Adipose tissue (tissue), 3 donors: ENCODE results near the gene BRINP3. TPM values are rescaled to one million over a fixed set of nuclear protein-coding genes. Genes with fewer than 3 reads are reported as not detected.

Source experiments
- H3K27ac ChIP-seq: one replicate; pipeline ENCODE4 v1.5.1; 2013; ENCODE audit warnings: low read depth, low read length
- WGBS, 3 donors: extraction: QIAGEN DNeasy Blood & Tissue Kit; methylation state at CpG; one replicate each; pipeline ENCODE4 v1.1.7; 2013; 5-methylcytosine and 5-hydroxymethylcytosine counted together
- polyA plus RNA-seq, 3 donors: library from polyadenylated mRNA; stranded (reverse); fragments of 200-250 nt; gene quantifications; one replicate each; pipeline ENCODE4 v1.2.3, GENCODE V29; 2013
- donor health status: healthy with polysubstance abuse.
- donor health status: Bipolar disorder and iron deficiency.
- donor health status: healthy.

The BRINP3 gene
- polyA plus RNA-seq, 3 donors = 0.07 to 0.11 (median 0.10) TPM

DNA sequence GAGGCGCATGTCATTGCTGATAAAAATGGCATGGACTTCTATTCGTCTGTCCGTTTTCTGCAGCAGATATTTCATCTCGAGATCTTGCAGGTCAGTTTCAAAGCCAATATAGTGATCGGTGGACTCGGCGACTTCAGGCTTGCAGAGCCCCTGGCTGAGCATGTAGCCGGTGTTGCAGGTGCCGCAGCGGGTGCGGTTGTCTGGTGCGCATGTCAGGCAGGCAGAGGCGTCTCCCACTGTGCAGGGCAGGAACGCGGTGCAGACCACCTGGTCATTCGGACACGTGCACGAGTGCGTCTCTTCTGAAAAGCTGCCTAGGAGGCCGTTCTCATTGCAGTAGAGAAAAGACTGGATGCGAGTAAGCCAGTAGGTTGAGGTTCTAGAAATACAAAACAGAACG is 378.9 kb downstream of the BRINP3 start:
- WGBS, 3 donors = 85 to 94% (median 92%) methylated on average over 22 of the region's 22 CpGs

DNA sequence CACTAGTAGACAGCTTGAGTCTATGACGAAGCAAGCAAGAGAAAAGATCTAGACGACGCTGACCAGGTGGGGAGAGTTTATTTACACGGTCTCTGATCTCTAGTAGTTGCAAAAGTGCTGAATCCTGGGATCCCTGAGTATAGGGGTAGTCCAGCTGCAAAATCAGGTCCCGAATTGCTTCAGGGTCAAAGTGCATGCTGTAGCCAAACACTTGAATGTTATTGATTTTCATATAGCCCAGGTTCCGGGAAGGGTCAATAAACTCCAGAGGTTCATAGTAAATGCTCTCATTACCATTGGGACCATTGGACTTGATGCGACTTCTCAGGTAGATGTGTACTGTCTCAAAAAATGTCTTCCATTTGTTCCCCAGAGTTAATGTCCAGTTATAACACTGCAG is 379.6 kb downstream of the BRINP3 start:
- 82 to 84% (median 83%) methylated on average over 7 of the region's 7 CpGs for WGBS, 3 donors
- no peak overlapping the region for H3K27ac ChIP-seq

More for the DNA sequence above, 378.9 kb downstream of the BRINP3 start:
- H3K27ac ChIP-seq = no peak overlapping the region

DNA sequence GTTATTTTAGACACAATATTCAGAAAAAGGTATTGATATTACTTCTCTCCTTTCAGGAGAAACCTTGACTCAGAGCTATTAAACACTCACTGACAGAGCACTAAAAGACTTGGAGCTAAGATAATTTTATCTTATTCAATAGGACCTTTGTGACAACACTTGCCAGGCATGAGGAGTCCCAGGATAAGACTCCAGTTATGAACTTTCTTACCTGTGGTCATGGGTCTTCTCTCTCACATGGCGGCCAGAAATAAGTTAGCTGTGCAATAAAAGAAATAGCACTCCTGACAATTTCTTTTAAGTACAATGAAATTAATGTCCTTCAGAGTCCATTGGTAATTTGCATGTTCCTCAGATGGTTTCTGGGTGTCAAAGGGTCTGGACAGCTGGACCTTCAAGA is 382.1 kb downstream of the BRINP3 start:
- 90 to 97% (median 93%) methylated on average over 1 of the region's 1 CpG for WGBS, 3 donors
- H3K27ac ChIP-seq = no peak overlapping the region

DNA sequence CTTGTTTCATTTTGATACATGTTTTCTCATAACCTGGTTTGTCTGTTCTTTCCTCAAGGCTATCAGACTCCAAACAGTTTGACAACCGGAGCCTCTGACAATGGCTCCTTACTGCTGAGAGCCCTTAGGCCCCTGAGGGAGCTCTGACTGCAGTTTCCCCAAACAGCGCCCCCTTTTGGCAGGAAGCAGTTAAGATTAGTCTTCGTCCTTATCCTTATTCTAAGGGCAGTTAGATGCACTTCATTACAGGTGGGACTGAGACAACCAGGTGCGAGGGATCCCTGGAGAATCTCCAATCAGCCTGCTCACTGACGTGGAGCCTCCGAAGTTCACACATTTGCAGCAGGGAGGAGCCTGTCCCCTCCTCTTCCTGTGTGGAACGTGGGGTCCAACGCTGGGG is 393.1 kb downstream of the BRINP3 start:
- H3K27ac ChIP-seq = no peak overlapping the region
- 59 to 63% (median 63%) methylated on average over 8 of the region's 8 CpGs for WGBS, 3 donors

DNA sequence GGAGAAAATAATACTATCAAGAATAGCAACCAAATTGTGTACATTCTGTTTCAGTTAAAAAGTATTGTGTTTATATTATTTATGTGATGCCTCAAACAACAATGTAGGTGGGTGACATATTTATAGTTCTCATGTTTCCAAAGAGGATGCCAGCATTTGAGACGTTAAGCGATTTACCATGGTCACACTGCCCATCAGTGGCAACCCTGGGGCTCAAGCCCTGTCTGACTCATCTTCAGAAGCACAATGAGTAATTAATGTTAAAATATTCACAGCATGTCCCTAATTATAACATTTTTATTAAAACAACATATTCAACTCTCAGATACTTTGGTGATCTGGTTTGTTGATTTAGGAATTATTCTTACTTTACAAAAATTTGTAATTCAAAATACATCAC is 409.4 kb downstream of the BRINP3 start:
- H3K27ac ChIP-seq = no peak overlapping the region
- WGBS, 3 donors = 67 to 81% (median 77%) methylated on average over 2 of the region's 2 CpGs

DNA sequence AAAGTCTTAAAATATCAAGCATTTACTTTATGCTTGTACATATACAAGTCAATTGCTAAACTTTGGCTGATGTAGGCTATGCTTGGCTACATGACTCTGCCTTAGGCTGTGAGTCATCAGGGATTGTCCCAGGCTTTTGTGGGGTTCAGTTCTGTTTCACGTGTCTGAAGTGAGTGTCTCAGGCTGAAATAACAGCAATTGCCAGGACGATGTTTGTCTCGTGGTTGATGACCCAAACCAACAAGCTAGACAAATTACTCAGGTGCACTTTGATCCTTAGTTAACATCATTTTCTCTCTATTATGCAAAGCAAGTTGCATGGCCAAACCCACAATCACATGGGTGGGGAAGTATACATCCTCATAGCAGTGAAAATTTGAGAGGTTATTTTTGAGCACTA is 410.1 kb downstream of the BRINP3 start:
- 67 to 77% (median 72%) methylated on average over 3 of the region's 3 CpGs for WGBS, 3 donors
- H3K27ac ChIP-seq = no peak overlapping the region

DNA sequence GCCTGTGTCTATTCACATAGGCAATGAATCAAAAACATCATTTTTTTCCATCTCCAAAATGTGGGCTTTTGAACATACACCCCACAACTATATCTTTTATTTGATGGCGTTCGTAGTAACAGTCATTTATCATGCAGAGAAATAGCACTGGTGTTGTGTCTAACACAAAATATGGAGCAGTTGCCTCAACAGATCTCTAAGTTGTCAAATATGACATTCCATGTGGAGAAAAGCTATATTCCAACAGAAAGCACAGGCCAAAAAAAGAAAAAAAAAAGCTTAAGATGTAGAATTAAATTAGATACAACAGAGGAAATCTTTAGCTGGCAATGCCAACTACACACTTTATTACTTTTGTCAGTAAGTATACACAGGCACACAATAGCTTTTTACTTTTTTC is 411.7 kb downstream of the BRINP3 start:
- WGBS, 3 donors = 80 to 86% (median 85%) methylated on average over 2 of the region's 2 CpGs
- no peak overlapping the region for H3K27ac ChIP-seq

DNA sequence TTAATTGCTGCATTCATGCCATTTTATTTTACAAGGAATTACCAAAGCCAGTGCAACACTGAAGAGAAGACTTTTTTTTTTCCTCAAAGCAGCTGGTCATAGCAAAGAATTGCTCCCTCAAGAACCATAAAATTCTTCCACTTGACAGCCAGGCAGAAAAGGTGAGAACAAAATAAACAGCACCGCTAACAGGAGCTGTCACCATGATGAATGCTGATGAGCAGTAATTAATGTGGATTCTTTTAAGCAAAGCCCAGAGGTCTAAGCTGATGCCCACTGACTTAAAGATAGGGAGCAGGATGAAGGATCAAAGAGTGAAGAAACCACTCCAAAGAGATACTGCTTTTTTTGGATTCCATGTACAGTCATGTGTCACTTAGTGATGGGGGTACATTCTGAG is 428.4 kb downstream of the BRINP3 start:
- H3K27ac ChIP-seq = no peak overlapping the region
- WGBS, 3 donors = 21 to 25% (median 23%) methylated on average over 1 of the region's 1 CpG
